ENCODE data around the gene MCAM.

The MCAM gene

DNA sequence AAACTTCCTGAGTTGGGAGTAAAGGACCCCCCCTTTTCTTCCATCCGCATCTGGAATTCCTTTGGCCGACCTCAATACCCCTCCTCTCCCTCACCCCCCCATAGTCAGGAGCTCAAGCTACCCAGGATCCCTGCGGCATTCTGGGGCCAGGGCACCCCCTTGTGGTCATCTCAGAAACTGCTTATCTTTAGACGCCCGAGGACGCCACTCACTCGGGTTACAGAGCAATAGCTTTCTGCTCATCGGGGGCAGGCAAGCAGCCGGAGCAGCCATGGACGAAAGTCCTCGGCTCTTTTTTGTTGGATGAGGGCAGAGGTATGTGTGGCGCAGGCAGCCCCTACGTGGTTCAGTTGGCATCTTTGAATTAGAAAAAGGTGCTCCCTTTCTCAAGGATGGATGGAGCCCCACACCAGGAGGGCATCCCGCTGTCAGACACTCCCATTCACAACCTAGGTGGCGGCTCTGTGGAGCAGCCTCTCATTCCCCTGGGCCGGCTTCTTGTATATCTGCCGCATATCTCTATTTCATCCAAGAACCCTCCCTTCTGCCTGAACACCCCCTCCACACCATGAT is 21.5 kb upstream of the MCAM start:
- peaks cover 16% of the 10 kb centered on the region for H3K27me3 ChIP-seq (ENCODE audit: control insufficient read depth, insufficient read depth, low read length)
- WGBS (ENCODE audit: insufficient coverage, insufficient read length): no CpG with 5 or more reads among the region's 17 CpGs
- no peak overlapping the region for H3K27ac ChIP-seq (ENCODE audit: low read length)
- no peaks in the 10 kb centered on the region for H3K9me3 ChIP-seq (ENCODE audit: control insufficient read depth, insufficient read depth, low read length)
- peaks cover 4% of the 10 kb centered on the region; the same call in 1 of the 2 replicates for H3K36me3 ChIP-seq (ENCODE audit: control insufficient read depth, insufficient read depth, low read length)
- H3K4me3 ChIP-seq (ENCODE audit: low read length): peak overlapping the region; percentile 12; the same call in 1 of the 2 replicates
- DNase-seq (ENCODE audit: low read depth, low spot score): no peak
- H3K4me1 ChIP-seq (ENCODE audit: control insufficient read depth, insufficient read depth, low read length): peaks cover 18% of the 10 kb centered on the region

GRCh38 chr11:119337581-119338317 is 20.8 kb upstream of the MCAM start:
- no CpG with 5 or more reads among the region's 9 CpGs for WGBS (ENCODE audit: insufficient coverage, insufficient read length)
- H3K27me3 ChIP-seq (ENCODE audit: control insufficient read depth, insufficient read depth, low read length): peaks cover 16% of the 10 kb centered on the region
- H3K4me3 ChIP-seq (ENCODE audit: low read length): peak overlapping the region; percentile 10; the same call in 1 of the 2 replicates
- no peak overlapping the region for H3K27ac ChIP-seq (ENCODE audit: low read length)
- H3K4me1 ChIP-seq (ENCODE audit: control insufficient read depth, insufficient read depth, low read length): peaks cover 18% of the 10 kb centered on the region
- H3K36me3 ChIP-seq (ENCODE audit: control insufficient read depth, insufficient read depth, low read length): peaks cover 4% of the 10 kb centered on the region; the same call in 1 of the 2 replicates
- DNase-seq (ENCODE audit: low read depth, low spot score): no peak
- H3K9me3 ChIP-seq (ENCODE audit: control insufficient read depth, insufficient read depth, low read length): no peaks in the 10 kb centered on the region

- Histone ChIP-seq H3K36me3 (ENCODE audit: control insufficient read depth, insufficient read depth, low read length) (peaks cover 4% of the 10 kb centered on the region; the same call in 1 of the 2 replicates), H3K27me3 (ENCODE audit: control insufficient read depth, insufficient read depth, low read length) (peaks cover 14% of the 10 kb centered on the region), H3K27ac (ENCODE audit: low read length) (no peak overlapping the region), H3K9me3 (ENCODE audit: control insufficient read depth, insufficient read depth, low read length) (no peaks in the 10 kb centered on the region), H3K4me3 (ENCODE audit: low read length) (no peak overlapping the region), H3K4me1 (ENCODE audit: control insufficient read depth, insufficient read depth, low read length) (peaks cover 18% of the 10 kb centered on the region)
- DNase-seq (ENCODE audit: low read depth, low spot score): no peak
- WGBS (ENCODE audit: insufficient coverage, insufficient read length): no CpG with 5 or more reads among the region's 9 CpGs
Measured at GRCh38 chr11:119336744-119337469, 20.0 kb upstream of the MCAM start.

GRCh38 chr11:119335655-119336543 is 19.0 kb upstream of the MCAM start:
- no peak for DNase-seq (ENCODE audit: low read depth, low spot score)
- peaks cover 13% of the 10 kb centered on the region for H3K4me1 ChIP-seq (ENCODE audit: control insufficient read depth, insufficient read depth, low read length)
- peaks cover 4% of the 10 kb centered on the region; the same call in 1 of the 2 replicates for H3K36me3 ChIP-seq (ENCODE audit: control insufficient read depth, insufficient read depth, low read length)
- H3K27ac ChIP-seq (ENCODE audit: low read length): no peak overlapping the region
- no peaks in the 10 kb centered on the region for H3K9me3 ChIP-seq (ENCODE audit: control insufficient read depth, insufficient read depth, low read length)
- no peak overlapping the region for H3K4me3 ChIP-seq (ENCODE audit: low read length)
- no CpG with 5 or more reads among the region's 30 CpGs for WGBS (ENCODE audit: insufficient coverage, insufficient read length)
- H3K27me3 ChIP-seq (ENCODE audit: control insufficient read depth, insufficient read depth, low read length): peaks cover 5% of the 10 kb centered on the region

DNA sequence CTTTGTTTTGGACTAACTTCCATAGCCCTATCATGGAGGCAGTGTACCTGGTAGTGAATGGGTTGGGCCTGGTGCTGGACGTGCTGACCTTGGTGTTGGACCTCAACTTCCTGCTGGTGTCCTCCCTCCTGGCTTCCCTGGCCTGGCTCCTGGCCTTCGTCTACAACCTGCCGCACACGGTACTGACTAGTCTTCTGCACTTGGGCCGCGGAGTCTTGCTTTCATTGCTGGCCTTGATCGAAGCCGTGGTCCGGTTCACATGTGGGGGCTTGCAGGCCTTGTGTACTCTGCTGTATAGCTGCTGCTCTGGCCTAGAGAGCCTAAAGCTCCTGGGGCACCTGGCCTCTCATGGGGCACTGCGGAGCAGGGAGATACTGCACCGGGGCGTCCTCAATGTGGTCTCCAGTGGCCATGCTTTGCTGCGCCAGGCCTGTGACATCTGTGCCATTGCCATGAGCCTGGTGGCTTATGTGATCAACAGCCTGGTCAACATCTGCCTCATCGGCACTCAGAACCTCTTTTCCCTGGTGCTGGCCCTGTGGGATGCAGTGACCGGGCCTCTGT is 18.2 kb upstream of the MCAM start:
- no peak overlapping the region for H3K27ac ChIP-seq (ENCODE audit: low read length)

GRCh38 chr11:119334174-119334930 is 17.4 kb upstream of the MCAM start, which contains the start of gene RNF26:
RNF26 (plus strand) TSS chr11:119334527; CDS start chr11:119335123, 596 bp downstream.
- Histone ChIP-seq H3K36me3 (ENCODE audit: control insufficient read depth, insufficient read depth, low read length) (peaks cover 4% of the 10 kb centered on the region; the same call in 1 of the 2 replicates), H3K27me3 (ENCODE audit: control insufficient read depth, insufficient read depth, low read length) (peaks cover 3% of the 10 kb centered on the region), H3K27ac (ENCODE audit: low read length) (no peak within 1 kb of the TSS), H3K4me3 (ENCODE audit: low read length) (peak within 1 kb of the TSS; percentile 66), H3K9me3 (ENCODE audit: control insufficient read depth, insufficient read depth, low read length) (no peaks in the 10 kb centered on the region), H3K4me1 (ENCODE audit: control insufficient read depth, insufficient read depth, low read length) (peaks cover 11% of the 10 kb centered on the region)
- WGBS (ENCODE audit: insufficient coverage, insufficient read length): no CpG with 5 or more reads among the region's 54 CpGs
- peak; percentile 98 for DNase-seq (ENCODE audit: low read depth, low spot score)

More for the DNA sequence above, 18.2 kb upstream of the MCAM start:
- peaks cover 4% of the 10 kb centered on the region for H3K27me3 ChIP-seq (ENCODE audit: control insufficient read depth, insufficient read depth, low read length)
- DNase-seq (ENCODE audit: low read depth, low spot score): no peak
- H3K9me3 ChIP-seq (ENCODE audit: control insufficient read depth, insufficient read depth, low read length): no peaks in the 10 kb centered on the region
- H3K4me3 ChIP-seq (ENCODE audit: low read length): peak overlapping the region; percentile 66; the same call in 1 of the 2 replicates
- H3K36me3 ChIP-seq (ENCODE audit: control insufficient read depth, insufficient read depth, low read length): peaks cover 4% of the 10 kb centered on the region; the same call in 1 of the 2 replicates
- WGBS (ENCODE audit: insufficient coverage, insufficient read length): no CpG with 5 or more reads among the region's 15 CpGs
- H3K4me1 ChIP-seq (ENCODE audit: control insufficient read depth, insufficient read depth, low read length): peaks cover 13% of the 10 kb centered on the region

GRCh38 chr11:119332111-119332765 is 15.3 kb upstream of the MCAM start:
- peaks cover 4% of the 10 kb centered on the region; the same call in 1 of the 2 replicates for H3K36me3 ChIP-seq (ENCODE audit: control insufficient read depth, insufficient read depth, low read length)
- no peaks in the 10 kb centered on the region for H3K9me3 ChIP-seq (ENCODE audit: control insufficient read depth, insufficient read depth, low read length)
- WGBS (ENCODE audit: insufficient coverage, insufficient read length): no CpG with 5 or more reads among the region's 4 CpGs
- H3K4me1 ChIP-seq (ENCODE audit: control insufficient read depth, insufficient read depth, low read length): 0 out of 2 replicates have a peak, but pooled peaks cover 6% of the 10 kb centered on the region
- no peak overlapping the region for H3K4me3 ChIP-seq (ENCODE audit: low read length)
- no peaks in the 10 kb centered on the region for H3K27me3 ChIP-seq (ENCODE audit: control insufficient read depth, insufficient read depth, low read length)
- no peak for DNase-seq (ENCODE audit: low read depth, low spot score)
- H3K27ac ChIP-seq (ENCODE audit: low read length): no peak overlapping the region

GRCh38 chr11:119330237-119330636 is 13.3 kb upstream of the MCAM start:
- DNase-seq (ENCODE audit: low read depth, low spot score): no peak
- H3K27me3 ChIP-seq (ENCODE audit: control insufficient read depth, insufficient read depth, low read length): no peaks in the 10 kb centered on the region
- no peak overlapping the region for H3K27ac ChIP-seq (ENCODE audit: low read length)
- 0 out of 2 replicates have a peak, but pooled peaks cover 3% of the 10 kb centered on the region for H3K4me1 ChIP-seq (ENCODE audit: control insufficient read depth, insufficient read depth, low read length)
- H3K4me3 ChIP-seq (ENCODE audit: low read length): no peak overlapping the region
- no peaks in the 10 kb centered on the region for H3K9me3 ChIP-seq (ENCODE audit: control insufficient read depth, insufficient read depth, low read length)
- WGBS (ENCODE audit: insufficient coverage, insufficient read length): no CpG with 5 or more reads among the region's 1 CpG
- H3K36me3 ChIP-seq (ENCODE audit: control insufficient read depth, insufficient read depth, low read length): no peaks in the 10 kb centered on the region

- Histone ChIP-seq H3K27me3 (ENCODE audit: control insufficient read depth, insufficient read depth, low read length) (no peaks in the 10 kb centered on the region; the same call in 1 of the 2 replicates), H3K36me3 (ENCODE audit: control insufficient read depth, insufficient read depth, low read length) (no peaks in the 10 kb centered on the region), H3K9me3 (ENCODE audit: control insufficient read depth, insufficient read depth, low read length) (no peaks in the 10 kb centered on the region), H3K4me1 (ENCODE audit: control insufficient read depth, insufficient read depth, low read length) (no peaks in the 10 kb centered on the region), H3K27ac (ENCODE audit: low read length) (no peak overlapping the region), H3K4me3 (ENCODE audit: low read length) (no peak overlapping the region)
- no CpG with 5 or more reads among the region's 2 CpGs for WGBS (ENCODE audit: insufficient coverage, insufficient read length)
- DNase-seq (ENCODE audit: low read depth, low spot score): no peak
Measured at GRCh38 chr11:119329320-119329719, 12.4 kb upstream of the MCAM start.

All from iPS DF 6.9 (cell line).